B cell (primary cell): Measurements from ENCODE around the gene TLK1.

Source experiments
- CTCF ChIP-seq: fragments of 200-600 bp; IDR thresholded peaks from one replicate; pipeline ENCODE4 v1.8.0; 2022; ENCODE audit warnings: antibody characterized with exemption, mild to moderate bottlenecking
- EZH2 ChIP-seq: IDR thresholded peaks from 2 replicates; pipeline ENCODE4 v1.6.1; 2012; ENCODE audit warnings: borderline replicate concordance, low read depth, mild to moderate bottlenecking, moderate library complexity, low read length; ENCODE audit not compliant: insufficient read depth, poor library complexity, severe bottlenecking

- TF ChIP-seq CTCF (no peak), EZH2 (no peak)
These were observed 49.6 kb upstream of the TLK1 start for GRCh38 chr2:171210216-171210863.
